SK-N-SH (cell line): ENCODE measurements around the gene NAT9.

Experiments
- CHD2 ChIP-seq: fragments of 150-350 bp; IDR thresholded peaks from 2 replicates; pipeline ENCODE4 v1.6.1; 2018; ENCODE audit warnings: low read length; ENCODE audit not compliant: partially characterized antibody
- CTCF ChIP-seq: fragments of 200-600 bp; sonication (generic); IDR thresholded peaks from 2 replicates; pipeline ENCODE4 v1.6.1; 2017; ENCODE audit warnings: antibody characterized with exemption, mild to moderate bottlenecking, moderate library complexity
- FOSL2 ChIP-seq: IDR thresholded peaks from 2 replicates; pipeline ENCODE4 v1.4.0; 2012; ENCODE audit warnings: low read depth, mild to moderate bottlenecking, moderate library complexity, borderline replicate concordance
- IRF3 ChIP-seq: fragments of 150-350 bp; IDR thresholded peaks from 2 replicates; pipeline ENCODE4 v1.6.1; 2016; ENCODE audit warnings: mild to moderate bottlenecking, low read depth, low read length
- MAX ChIP-seq: IDR thresholded peaks from 2 replicates; pipeline ENCODE4 v1.4.0; 2012; ENCODE audit warnings: low read depth
- PBX3 ChIP-seq: IDR thresholded peaks from 2 replicates; pipeline ENCODE4; 2012
- RCOR1 ChIP-seq: fragments of 150-350 bp; IDR thresholded peaks from 2 replicates; pipeline ENCODE4 v1.6.1; 2017; ENCODE audit warnings: antibody characterized with exemption, low read length
- REST ChIP-seq: IDR thresholded peaks from 2 replicates; pipeline ENCODE4 v1.6.1; 2012; ENCODE audit warnings: mild to moderate bottlenecking, low read depth, low read length, moderate library complexity
- USF1 ChIP-seq: IDR thresholded peaks from 2 replicates; pipeline ENCODE4 v1.4.0; 2012; ENCODE audit warnings: low read depth, borderline replicate concordance
- USF2 ChIP-seq: fragments of 150-350 bp; IDR thresholded peaks from 2 replicates; pipeline ENCODE4 v1.6.1; 2017; ENCODE audit warnings: antibody characterized with exemption, low read length, low read depth, borderline replicate concordance
- ZBTB33 ChIP-seq: IDR thresholded peaks from 2 replicates; pipeline ENCODE4 v1.4.0; 2012; ENCODE audit warnings: low read depth, borderline replicate concordance

GRCh38 chr17:74757931-74758847 is 18.0 kb downstream of the NAT9 start:
- TF ChIP-seq CTCF, result no peak
- TF ChIP-seq FOSL2, result no peak
- TF ChIP-seq IRF3, result no peak
- TF ChIP-seq REST, result no peak
- no peak for TF ChIP-seq ZBTB33
- TF ChIP-seq USF2, result no peak
- TF ChIP-seq USF1, result no peak
- TF ChIP-seq PBX3, result no peak
- no peak for TF ChIP-seq RCOR1
- no peak for TF ChIP-seq CHD2
- no peak for TF ChIP-seq MAX
